Measurements from ENCODE around the gene SYCP3.
"Not testable (repeated sequence)": the region's sequence is repeated elsewhere in the genome, so short reads cannot be mapped to it uniquely, and the experiment has no call there.

Gene SYCP3

DNA sequence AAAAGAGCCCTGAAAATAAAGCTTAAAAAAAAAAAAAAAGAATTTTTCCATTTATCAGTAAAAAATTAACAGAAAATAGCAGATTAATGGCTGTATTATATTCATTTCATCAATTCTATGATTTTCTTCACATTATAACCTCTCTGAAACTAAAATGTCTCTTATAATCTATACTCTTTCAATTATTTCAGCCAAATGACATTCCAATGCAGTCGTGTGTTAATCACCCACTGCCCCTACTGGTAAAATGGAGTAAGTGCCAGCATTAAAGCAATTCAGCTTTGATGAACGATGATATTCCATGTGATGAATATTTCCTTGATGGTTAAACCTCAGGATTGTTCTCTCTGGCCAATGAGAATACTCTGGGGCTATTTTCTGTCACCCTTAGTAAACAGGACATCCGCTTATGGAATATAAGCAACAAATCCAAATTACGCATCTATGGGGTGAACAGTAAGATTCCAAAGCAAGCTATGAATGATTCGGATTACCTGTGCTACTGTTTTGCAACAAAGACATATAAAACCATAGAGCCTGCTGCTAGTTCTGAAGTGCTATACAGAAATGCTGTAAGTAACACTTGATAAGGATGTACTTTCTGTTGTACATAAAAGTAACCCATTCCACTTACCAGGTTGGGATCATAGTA is 20.3 kb upstream of the SYCP3 start:
- no peak for DNase-seq (ENCODE audit: low read depth)

DNA sequence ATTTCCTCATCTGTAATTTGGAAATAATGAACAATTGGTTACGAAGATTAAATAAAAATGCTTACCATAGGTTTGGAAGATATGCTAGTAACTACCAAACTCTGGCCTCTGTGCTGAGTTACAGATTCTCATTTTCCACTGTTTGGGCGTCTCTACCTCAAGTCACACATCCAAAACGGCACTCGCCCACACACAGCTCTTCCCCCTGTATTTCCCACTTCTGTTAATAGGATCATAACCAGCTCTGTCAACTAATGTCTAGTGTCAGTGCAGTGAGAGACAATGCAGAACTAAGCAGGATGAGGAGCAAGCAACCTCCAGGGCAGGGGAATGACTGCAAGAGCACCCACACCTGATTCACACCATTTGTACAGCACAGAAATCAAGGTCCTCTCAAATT is 10.9 kb upstream of the SYCP3 start:
- no peak for DNase-seq (ENCODE audit: low read depth)

DNA sequence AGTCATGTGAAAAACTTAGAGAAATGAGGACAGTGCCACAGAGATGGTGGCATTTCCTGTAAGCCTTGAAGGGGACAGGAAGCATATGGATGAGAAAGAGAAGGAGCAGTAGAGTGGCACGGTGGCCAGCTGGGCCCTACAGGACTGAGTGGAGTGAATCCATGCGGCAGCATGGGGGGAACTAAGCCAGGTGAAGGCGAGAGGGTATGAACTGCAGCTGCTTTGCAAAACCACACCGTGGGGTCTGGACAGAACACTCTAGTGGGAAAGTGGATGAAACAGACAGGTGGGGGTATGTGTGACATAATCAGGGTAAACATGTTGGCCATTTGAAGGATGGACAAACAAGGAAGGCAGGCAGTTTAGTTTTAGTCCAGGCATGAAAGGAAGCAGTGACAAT is 10.4 kb upstream of the SYCP3 start:
- DNase-seq (ENCODE audit: low read depth), result no peak

DNA sequence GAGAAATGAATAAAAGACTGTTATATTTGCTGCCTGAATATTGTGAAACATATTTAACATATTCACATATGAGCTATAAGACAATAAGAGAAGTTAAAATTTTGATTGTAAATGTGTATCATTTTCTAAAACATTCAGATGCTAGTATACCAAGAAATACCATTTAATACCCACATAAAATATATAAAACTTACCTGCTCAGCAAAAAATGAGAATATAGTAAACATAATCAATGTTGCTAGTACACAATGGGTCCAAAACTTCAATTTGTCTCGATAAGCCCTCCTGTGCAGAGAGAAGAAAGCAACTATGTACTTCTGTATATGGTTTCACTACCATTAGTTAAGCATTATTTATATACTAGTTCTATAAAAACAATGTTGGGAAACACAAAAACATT is 9.6 kb upstream of the SYCP3 start:
- DNase-seq (ENCODE audit: low read depth), result no peak

- DNase-seq (ENCODE audit: low read depth), result no peak
Measured at GRCh38 chr12:101747697-101748096, 8.4 kb upstream of the SYCP3 start.

DNA sequence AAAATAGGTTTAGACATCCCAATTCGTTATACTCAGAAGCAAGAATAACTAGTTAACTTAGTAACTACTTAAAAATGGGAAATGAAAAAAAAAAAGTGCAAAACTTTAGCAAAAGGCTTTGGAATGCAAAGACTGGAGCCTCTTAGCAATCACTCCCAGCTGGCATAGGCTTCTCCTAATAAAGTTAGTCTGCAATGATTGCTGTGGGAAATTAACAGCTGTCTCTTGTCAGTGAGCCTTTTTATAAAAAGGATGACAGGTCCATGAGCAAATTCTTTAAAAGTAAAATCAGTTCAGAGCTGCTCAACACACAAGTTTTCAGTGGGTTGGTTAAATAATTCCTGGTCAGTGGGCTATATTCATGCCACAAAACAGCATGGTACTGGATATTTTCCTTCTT is 7.4 kb upstream of the SYCP3 start:
- DNase-seq (ENCODE audit: low read depth), result no peak

DNA sequence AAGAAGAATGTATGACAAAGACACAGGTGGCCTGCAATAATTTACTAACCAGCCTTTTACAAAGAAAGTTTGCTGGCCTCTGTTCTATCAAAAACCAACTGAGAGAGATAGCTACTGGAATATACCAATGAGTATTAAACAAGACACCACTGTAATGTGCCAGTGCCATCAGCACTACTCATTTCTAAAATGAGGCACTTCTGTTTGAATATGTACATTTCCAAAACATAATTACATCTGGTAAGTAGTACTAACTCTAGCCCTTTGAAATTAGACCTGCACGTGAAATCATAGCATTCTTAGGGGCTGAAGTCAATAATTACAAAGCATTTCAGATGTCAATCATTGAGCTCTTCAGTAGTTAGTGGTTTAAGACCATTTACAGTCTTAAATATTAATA is 6.9 kb upstream of the SYCP3 start:
- no peak for DNase-seq (ENCODE audit: low read depth)

DNA sequence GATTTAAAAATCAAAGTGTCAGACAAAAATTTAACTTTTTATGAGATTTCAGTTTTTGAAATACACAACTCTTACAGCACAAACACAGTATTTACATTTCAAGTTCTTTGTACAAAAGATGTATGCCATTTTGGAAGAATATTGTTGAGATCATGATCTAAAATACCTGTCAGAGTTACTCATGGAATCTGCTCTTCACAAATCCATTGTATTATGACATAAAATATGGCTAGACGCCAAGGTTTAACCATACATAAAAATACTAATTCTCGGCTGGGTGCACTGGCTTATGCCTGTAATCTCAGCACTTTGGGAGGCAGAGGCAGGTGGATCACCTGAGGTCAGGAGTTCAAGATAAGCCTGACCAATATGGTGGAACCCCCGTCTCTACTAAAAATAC is 6.2 kb upstream of the SYCP3 start:
- DNase-seq (ENCODE audit: low read depth), result no peak

- no peak for DNase-seq (ENCODE audit: low read depth)
Measured at GRCh38 chr12:101743724-101744472, 4.6 kb upstream of the SYCP3 start.

GRCh38 chr12:101743242-101743641 is 4.0 kb upstream of the SYCP3 start:
- DNase-seq (ENCODE audit: low read depth), result no peak

GRCh38 chr12:101740980-101741379 is 1.7 kb upstream of the SYCP3 start:
- no peak for DNase-seq (ENCODE audit: low read depth)

DNA sequence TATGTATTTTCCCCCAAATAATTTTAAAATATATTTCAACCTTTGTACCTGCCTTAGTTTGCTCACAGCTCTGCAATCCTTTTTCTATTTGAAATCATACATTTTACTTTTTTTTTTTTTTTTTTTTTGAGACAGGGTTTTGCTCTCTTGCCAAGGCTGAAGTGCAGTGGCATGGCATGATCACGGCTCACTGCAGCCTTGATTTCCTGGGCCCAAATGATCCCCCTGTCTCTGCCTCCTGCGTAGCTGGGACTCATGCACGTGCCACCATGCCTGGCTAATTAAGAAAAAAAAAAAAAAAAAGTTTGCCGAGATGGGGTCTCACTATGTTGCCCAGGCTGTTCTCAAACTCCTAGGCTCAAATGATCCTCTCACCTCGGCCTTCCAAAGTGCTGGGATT is 1.3 kb upstream of the SYCP3 start:
- DNase-seq (ENCODE audit: low read depth), result no peak

DNA sequence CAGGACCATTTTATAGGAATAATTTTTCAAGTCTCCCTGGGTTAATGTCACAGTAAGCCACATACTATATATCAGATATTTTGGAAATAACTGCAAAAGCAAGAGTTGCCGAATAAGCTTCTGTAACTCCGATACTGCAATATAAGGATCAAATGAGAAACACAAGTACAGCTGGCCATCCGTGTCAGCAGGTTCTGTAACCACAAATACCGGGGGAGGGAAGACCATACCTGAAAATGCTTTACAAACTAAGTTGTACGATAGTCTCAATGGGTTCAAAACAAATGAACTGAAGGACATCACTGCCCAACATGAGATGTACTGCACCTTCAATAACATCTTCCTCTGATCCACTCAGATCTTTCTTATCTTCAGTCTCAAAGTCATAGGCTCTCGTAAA is 1.8 kb downstream of the SYCP3 start:
- no peak for DNase-seq (ENCODE audit: low read depth)

- not testable (repeated sequence) for DNase-seq (ENCODE audit: low read depth)
Measured at GRCh38 chr12:101734482-101734881, 4.8 kb downstream of the SYCP3 start.

- no peak for DNase-seq (ENCODE audit: low read depth)
Measured at GRCh38 chr12:101733166-101733565, 6.1 kb downstream of the SYCP3 start.

GRCh38 chr12:101732318-101732717 is 6.9 kb downstream of the SYCP3 start:
- no peak for DNase-seq (ENCODE audit: low read depth)

GRCh38 chr12:101729842-101730241 is 9.4 kb downstream of the SYCP3 start:
- DNase-seq (ENCODE audit: low read depth), result no peak

DNA sequence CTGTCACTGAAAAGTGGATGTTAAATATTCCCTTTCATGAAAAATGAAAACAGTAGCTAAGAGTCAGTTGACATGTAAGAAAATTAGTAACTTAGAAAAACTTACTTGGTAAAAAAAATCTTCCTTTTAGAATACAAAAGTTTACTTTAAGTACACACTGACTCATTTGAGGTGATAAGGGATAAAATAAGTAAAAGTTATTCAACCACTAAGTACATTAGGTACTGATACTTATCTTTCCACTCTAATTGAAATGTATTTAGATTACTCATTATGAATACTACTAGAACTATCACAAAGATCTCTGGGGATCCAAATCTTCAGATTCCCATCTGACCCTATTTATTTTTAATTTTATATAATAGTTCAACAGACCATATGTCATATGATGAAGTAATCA is 12.2 kb downstream of the SYCP3 start:
- DNase-seq (ENCODE audit: low read depth), result no peak

DNA sequence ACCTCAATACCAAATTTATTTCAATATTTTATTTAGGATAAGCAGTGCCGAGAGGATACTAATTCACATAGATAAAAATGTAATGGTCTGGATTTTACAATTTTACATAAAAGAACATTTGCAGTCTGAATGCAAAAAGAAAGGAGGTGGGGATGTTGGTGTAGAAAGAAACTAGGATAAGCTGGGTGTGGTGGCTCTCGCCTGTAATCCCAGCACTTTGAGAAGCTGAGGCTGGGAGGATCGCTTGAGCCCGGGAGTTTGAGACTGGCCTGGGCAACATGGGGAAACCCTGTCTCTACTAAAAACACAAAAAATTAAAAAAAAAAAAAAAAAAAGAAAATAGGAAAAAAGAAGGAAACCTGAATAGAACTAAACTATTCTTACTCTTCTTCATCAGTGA is 16.9 kb downstream of the SYCP3 start:
- DNase-seq (ENCODE audit: low read depth), result no peak

DNA sequence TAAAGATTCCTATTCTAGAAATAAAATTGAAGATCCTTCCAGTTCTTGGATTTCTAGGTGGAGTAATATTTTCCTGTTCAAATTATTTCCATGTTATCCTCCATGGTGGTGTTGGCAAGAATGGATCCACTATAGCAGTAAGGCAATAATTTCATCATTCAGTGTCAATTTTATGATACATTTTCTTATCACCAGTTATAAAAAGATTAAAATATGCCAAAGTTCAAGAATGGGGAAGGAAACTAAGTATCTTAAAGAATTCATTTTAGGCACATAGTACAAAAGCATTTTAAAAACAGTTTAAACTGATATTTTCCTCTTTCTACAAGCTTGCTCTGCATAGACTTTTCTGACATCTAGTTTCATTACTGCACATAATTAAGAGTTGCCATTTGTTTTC is 19.1 kb downstream of the SYCP3 start:
- DNase-seq (ENCODE audit: low read depth), result no peak

GRCh38 chr12:101719566-101719965 is 19.7 kb downstream of the SYCP3 start:
- DNase-seq (ENCODE audit: low read depth), result no peak

DNA sequence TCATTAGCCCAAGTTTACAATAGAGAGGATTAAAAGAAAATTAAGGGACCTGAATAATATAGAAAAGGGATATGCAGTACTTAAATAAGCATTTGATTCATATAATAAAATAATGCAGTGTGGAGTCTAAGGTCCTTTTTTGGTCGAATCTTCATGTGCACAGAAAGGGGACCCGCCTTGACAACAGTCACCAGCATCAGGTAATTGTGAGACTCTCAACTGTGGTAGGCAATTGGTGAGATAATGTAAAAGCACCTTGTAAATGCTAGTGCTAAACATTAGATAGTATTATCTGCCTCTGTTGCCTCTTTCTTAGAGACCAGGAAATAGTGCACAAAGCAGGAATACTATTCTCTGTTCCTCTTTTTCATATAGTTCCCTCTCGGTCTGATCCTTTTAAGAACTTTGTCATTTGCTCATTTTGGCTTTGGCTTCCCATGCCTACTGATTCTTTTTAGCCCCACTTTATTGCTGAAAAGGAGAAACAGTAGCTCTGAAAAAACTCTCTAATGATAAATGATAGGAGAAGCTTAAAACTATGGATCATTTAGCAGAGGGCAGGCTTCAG is 24.3 kb downstream of the SYCP3 start:
- DNase-seq (ENCODE audit: low read depth), result no peak

- DNase-seq (ENCODE audit: low read depth), result no peak
Measured at GRCh38 chr12:101713930-101714329, 25.3 kb downstream of the SYCP3 start.
